Measurements from ENCODE around the gene XPO6.
"Not testable (repeated sequence)": the region's sequence is repeated elsewhere in the genome, so short reads cannot be mapped to it uniquely, and the experiment has no call there.

Gene XPO6

GRCh38 chr16:28211758-28212531 is at the start of gene XPO6:
Gene XPO6, minus strand, starts transcription at chr16:28211965. Its CDS starts 597 bp downstream, at chr16:28211368.
- peak; percentile 79 for DNase-seq (ENCODE audit: low read depth)

- no peak for DNase-seq (ENCODE audit: low read depth)
These were observed 48.4 kb upstream of the XPO6 start for GRCh38 chr16:28260193-28260592.

- DNase-seq (ENCODE audit: low read depth), result no peak
These were observed 48.0 kb upstream of the XPO6 start for GRCh38 chr16:28259781-28260150.

GRCh38 chr16:28259091-28259780 is 47.5 kb upstream of the XPO6 start:
- no peak for DNase-seq (ENCODE audit: low read depth)

- peak; percentile 7 for DNase-seq (ENCODE audit: low read depth)
These were observed 46.8 kb upstream of the XPO6 start for GRCh38 chr16:28258567-28258966.

GRCh38 chr16:28257256-28257655 is 45.5 kb upstream of the XPO6 start:
- no peak for DNase-seq (ENCODE audit: low read depth)

- DNase-seq (ENCODE audit: low read depth), result no peak
These were observed 44.1 kb upstream of the XPO6 start for GRCh38 chr16:28255838-28256237.

GRCh38 chr16:28254158-28254557 is 42.4 kb upstream of the XPO6 start:
- no peak for DNase-seq (ENCODE audit: low read depth)

GRCh38 chr16:28250999-28251398 is 39.2 kb upstream of the XPO6 start:
- DNase-seq (ENCODE audit: low read depth), result no peak

GRCh38 chr16:28249483-28249882 is 37.7 kb upstream of the XPO6 start:
- not testable (repeated sequence) for DNase-seq (ENCODE audit: low read depth)

- no peak for DNase-seq (ENCODE audit: low read depth)
These were observed 30.2 kb upstream of the XPO6 start for GRCh38 chr16:28241924-28242323.

GRCh38 chr16:28237754-28238357 is 26.1 kb upstream of the XPO6 start:
- no peak for DNase-seq (ENCODE audit: low read depth)

GRCh38 chr16:28231763-28232162 is 20.0 kb upstream of the XPO6 start:
- no peak for DNase-seq (ENCODE audit: low read depth)

GRCh38 chr16:28223909-28224308 is 12.1 kb upstream of the XPO6 start:
- not testable (repeated sequence) for DNase-seq (ENCODE audit: low read depth)

- not testable (repeated sequence) for DNase-seq (ENCODE audit: low read depth)
These were observed 8.0 kb upstream of the XPO6 start for GRCh38 chr16:28219777-28220176.

GRCh38 chr16:28219282-28219681 is 7.5 kb upstream of the XPO6 start:
- no peak for DNase-seq (ENCODE audit: low read depth)

- peak; percentile 33 for DNase-seq (ENCODE audit: low read depth)
These were observed 6.3 kb upstream of the XPO6 start for GRCh38 chr16:28218109-28218508.

- no peak for DNase-seq (ENCODE audit: low read depth)
These were observed 5.6 kb upstream of the XPO6 start for GRCh38 chr16:28217326-28217725.

GRCh38 chr16:28213396-28213795 is 1.6 kb upstream of the XPO6 start:
- DNase-seq (ENCODE audit: low read depth), result no peak

GRCh38 chr16:28212532-28212873 is 738 bp upstream of the XPO6 start:
- no peak for DNase-seq (ENCODE audit: low read depth)

GRCh38 chr16:28210979-28211588 is 681 bp downstream of the XPO6 start:
- peak; percentile 47 for DNase-seq (ENCODE audit: low read depth)

GRCh38 chr16:28210264-28210663 is 1.5 kb downstream of the XPO6 start:
- DNase-seq (ENCODE audit: low read depth), result no peak

GRCh38 chr16:28208824-28209223 is 2.9 kb downstream of the XPO6 start:
- no peak for DNase-seq (ENCODE audit: low read depth)

Measured in stromal cell of bone marrow (primary cell).